ENCODE measurements around the gene PTTG1IP.
"Not testable (repeated sequence)": the region's sequence is repeated elsewhere in the genome, so short reads cannot be mapped to it uniquely, and the experiment has no call there.

PTTG1IP gene

GRCh38 chr21:44918581-44919033 lies 45.1 kb upstream of the PTTG1IP start:
- no peak overlapping the region for H3K27ac ChIP-seq
- TF ChIP-seq ZFX (IDR thresholded peaks at IDR 0.05; ENCODE audit: borderline replicate concordance) (no peak), CTCF (IDR thresholded peaks at IDR 0.05) (no peak)

GRCh38 chr21:44918107-44918470 lies 44.6 kb upstream of the PTTG1IP start:
- no peak overlapping the region for H3K27ac ChIP-seq
- TF ChIP-seq ZFX (IDR thresholded peaks at IDR 0.05; ENCODE audit: borderline replicate concordance) (no peak), CTCF (IDR thresholded peaks at IDR 0.05) (no peak)

GRCh38 chr21:44917446-44918106 lies 44.1 kb upstream of the PTTG1IP start:
- H3K27ac ChIP-seq: no peak overlapping the region

GRCh38 chr21:44916965-44917364 lies 43.5 kb upstream of the PTTG1IP start:
- H3K27ac ChIP-seq: no peak overlapping the region
- TF ChIP-seq ZFX (IDR thresholded peaks at IDR 0.05; ENCODE audit: borderline replicate concordance) (no peak), CTCF (IDR thresholded peaks at IDR 0.05) (no peak)

More at GRCh38 chr21:44917446-44918106, 44.1 kb upstream of the PTTG1IP start:
- TF ChIP-seq ZFX (IDR thresholded peaks at IDR 0.05; ENCODE audit: borderline replicate concordance) (no peak), CTCF (IDR thresholded peaks at IDR 0.05) (no peak)

GRCh38 chr21:44914176-44914874 lies 40.8 kb upstream of the PTTG1IP start:
- no peak overlapping the region for H3K27ac ChIP-seq
- TF ChIP-seq ZFX (IDR thresholded peaks at IDR 0.05; ENCODE audit: borderline replicate concordance) (no peak), CTCF (IDR thresholded peaks at IDR 0.05) (no peak)

- no peak overlapping the region for H3K27ac ChIP-seq
- no peak for TF ChIP-seq CTCF (IDR thresholded peaks at IDR 0.05)
- no peak for TF ChIP-seq ZFX (IDR thresholded peaks at IDR 0.05; ENCODE audit: borderline replicate concordance)
These were observed 40.1 kb upstream of the PTTG1IP start for GRCh38 chr21:44913425-44914175.

GRCh38 chr21:44912506-44913412 lies 39.3 kb upstream of the PTTG1IP start:
- not testable (repeated sequence) for H3K27ac ChIP-seq

All from 22Rv1 (cell line).